GM21423 (cell line): ENCODE data around the gene TRIM5.

ENCODE experiments used
- ATAC-seq: cut with Tn5 transposase; IDR thresholded peaks from one replicate; pipeline ENCODE4 v1.9.1; 2021; ENCODE audit warnings: mild to moderate bottlenecking, moderate library complexity; ENCODE audit not compliant: unreplicated experiment

The TRIM5 gene

GRCh38 chr11:5626196-5626595 lies 58.7 kb downstream of the TRIM5 start:
- ATAC-seq: no peak

GRCh38 chr11:5625281-5625680 lies 59.6 kb downstream of the TRIM5 start:
- ATAC-seq: no peak

GRCh38 chr11:5624489-5625279 lies 60.2 kb downstream of the TRIM5 start, which contains the start of gene TRIM34:
TRIM34 (plus strand) TSS chr11:5625001; CDS start chr11:5632332, 7,331 bp downstream.
- ATAC-seq: peak; percentile 94

GRCh38 chr11:5622802-5623201 lies 62.1 kb downstream of the TRIM5 start:
- no peak for ATAC-seq

GRCh38 chr11:5621580-5621979 lies 63.3 kb downstream of the TRIM5 start:
- no peak for ATAC-seq

GRCh38 chr11:5620651-5621521 lies 64.0 kb downstream of the TRIM5 start:
- ATAC-seq: no peak

GRCh38 chr11:5618807-5619206 lies 66.1 kb downstream of the TRIM5 start:
- no peak for ATAC-seq
